HG03103 (cell line): ENCODE data around the gene DCBLD1.

Source experiments
- ATAC-seq: cut with Tn5 transposase; IDR thresholded peaks from one replicate; pipeline ENCODE4 v1.9.1; 2021; ENCODE audit warnings: low read depth; ENCODE audit not compliant: unreplicated experiment

The DCBLD1 gene

DNA sequence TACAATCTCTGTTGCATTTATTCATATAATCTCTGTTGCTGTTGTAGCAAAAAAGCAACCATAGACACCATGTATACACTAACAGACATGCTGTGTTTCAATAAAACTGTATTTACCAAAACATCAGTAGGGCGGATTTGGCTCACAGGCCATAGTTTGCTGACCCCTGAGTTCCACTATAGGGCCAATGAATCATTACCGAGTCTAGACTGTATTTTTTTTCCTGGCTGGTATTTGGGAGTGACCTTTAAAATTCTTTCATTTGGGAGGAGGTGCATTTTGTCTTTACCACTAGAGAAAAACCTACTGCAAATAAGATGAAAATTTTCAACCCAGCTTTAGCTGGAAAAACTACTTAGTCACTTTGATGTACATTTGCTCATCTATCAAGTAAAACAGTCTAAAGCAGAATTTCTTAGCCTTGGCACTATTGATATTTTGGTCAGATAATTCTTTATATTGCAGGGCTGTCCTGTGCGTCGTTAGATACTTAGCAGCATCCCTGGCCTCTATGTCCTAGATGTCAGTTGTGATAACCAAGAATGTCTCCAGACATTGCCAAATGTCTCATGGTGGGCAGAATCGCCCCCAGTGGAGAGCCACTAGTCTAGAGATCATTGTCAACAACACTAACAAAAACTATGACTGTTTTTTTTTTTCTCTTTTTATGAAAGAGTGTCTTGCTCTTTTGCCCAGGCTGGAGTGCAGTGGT, 39.5 kb downstream of the DCBLD1 start:
- no peak for ATAC-seq

DNA sequence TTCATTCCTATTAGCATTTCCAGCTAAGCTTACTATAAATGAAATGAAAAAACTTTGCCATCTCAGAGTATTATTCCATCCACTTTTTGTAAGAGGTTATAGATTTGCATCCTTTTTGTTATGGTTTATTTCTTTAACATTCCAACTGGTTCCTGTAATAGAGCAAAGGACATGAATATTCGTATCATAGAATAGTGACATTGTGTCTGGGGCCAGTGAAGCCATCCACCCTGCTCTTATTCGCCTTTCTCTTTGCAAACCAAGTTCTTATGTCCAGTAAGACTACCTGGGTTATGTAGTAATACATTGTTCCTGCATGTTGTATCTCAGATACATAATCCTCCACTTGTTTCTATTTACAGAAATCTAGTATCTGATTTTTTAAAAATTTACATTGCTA, 43.1 kb downstream of the DCBLD1 start:
- no peak for ATAC-seq

DNA sequence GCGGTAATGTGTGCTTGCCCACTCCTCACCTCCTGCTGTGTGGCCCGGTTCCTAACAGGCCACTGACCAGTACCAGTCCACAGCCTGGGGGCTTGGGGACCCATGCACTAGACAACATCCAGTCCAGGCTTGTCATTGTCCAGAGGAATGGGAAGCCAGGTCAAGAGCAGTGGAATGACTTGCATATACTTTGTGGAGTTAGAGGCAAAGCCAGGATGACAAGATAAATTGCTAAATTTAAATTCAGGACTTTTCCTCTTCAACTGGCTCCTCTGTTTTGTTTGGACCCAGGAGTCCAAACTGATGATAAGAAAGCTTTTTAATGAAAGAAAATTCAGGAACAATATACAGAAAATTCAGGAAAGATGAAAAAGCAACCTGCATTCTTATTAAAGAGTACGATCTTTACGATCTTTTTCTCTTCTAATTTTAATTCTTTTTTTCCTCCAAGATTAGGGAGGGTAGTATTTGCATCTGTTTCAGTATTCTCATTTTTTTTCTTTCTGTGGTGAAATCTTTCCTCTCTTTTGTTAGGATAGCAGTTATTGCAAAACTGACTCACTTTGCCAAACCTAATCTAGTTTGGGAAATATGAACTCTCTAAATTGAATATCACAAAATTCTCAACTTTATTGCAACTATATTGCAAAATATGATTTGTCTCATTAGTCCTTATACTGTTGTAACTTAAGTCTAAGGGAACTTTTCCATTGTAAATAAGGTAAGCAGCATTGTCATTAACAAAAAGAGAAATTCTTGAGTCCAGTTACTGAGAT, 48.2 kb downstream of the DCBLD1 start:
- ATAC-seq = no peak

DNA sequence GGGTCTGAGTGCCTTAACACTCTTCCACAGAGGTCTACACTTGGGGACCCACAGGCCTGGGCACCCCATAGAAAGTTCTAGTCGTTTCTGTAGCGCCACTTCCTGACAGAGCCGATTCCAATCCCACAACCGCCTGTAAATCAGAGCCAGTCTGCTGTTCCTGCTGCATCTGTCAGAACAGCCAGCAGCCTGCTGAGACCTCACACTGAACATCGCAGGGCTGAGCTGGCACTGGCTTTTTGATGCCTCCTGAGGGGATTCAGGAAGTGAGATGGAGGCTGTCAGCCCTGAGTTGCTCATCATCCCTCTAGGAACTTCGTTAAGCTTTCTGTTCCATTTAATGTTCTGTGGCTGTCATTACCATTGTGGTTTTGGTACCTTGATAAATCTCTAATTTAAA, 48.9 kb downstream of the DCBLD1 start:
- no peak for ATAC-seq

DNA sequence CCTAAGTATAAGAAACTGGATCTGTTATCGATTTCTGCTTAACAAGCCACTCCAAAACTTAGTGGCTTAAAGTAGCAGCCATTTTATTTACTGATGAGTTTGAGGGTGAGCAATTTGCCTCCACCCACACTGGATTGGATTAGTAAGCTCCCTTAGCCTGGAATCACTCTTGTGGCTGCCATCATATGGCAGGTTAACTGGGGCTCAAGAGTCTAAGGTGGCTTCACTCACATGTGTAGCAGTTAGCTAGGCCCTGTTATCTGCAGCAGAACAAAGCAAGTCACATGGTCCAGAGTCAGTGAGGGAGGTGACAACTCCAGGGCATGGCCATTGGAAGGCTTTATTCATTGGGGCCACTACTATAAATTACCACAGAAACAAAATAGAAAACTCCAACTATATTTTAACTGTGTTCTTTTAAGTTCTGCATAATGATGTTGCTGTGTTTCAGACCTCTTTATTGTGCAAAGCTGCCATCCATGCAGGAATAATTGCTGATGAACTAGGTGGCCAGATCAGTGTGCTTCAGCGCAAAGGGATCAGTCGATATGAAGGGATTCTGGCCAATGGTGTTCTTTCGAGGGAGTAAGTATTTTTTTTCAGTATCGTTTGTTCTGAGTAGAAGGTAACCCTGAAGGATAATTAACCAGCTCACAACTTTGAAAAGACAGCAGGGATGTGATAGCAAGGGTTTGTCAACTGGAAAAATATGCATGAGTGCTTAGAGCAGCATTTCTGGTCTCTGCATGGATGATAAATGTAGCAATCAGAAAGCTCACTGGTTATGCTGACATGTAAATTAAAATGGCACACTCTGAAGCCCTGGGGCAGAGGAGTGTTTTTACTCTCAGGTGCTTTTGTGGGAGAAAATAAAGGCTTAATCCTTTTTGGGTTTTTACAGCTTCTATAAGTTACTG, 49.6 kb downstream of the DCBLD1 start:
- ATAC-seq = no peak

DNA sequence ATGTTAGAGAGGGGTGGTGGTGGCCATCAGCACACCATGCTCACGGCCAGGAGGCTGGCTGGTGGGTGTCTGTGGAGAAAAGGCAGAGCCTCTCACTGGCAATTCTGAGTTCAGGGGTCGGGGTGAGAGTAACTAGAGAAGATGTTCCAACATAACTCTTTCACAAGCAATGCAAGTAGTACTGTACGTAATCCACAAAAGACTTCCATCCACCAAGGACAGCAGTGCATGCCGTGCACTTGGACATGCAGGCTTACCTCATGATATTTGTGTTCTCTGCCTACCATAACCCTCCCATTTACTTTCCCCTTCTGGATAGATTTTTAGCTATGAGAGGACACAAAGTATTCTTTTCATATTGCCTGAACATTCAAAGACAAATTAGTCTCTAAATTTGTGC, 51.3 kb downstream of the DCBLD1 start:
- no peak for ATAC-seq

DNA sequence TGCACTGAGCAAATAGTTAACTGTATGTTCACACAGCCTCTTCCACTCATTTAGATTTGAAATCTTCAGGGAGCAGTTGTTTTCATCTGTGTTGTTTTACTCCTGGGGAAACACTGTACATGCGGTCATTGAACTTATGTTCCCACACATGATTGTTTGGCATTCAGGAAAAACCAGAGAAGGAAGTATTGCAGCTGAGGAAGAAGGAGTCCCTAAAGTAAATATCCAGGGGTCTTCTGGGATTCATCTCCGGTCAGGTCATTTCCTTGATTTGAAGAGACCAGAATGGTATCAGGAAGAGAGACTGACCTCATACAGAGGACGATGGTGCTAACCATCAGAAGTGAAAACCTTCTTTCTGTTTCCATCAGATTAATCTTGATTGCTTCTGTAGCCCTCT, 52.5 kb downstream of the DCBLD1 start:
- no peak for ATAC-seq

DNA sequence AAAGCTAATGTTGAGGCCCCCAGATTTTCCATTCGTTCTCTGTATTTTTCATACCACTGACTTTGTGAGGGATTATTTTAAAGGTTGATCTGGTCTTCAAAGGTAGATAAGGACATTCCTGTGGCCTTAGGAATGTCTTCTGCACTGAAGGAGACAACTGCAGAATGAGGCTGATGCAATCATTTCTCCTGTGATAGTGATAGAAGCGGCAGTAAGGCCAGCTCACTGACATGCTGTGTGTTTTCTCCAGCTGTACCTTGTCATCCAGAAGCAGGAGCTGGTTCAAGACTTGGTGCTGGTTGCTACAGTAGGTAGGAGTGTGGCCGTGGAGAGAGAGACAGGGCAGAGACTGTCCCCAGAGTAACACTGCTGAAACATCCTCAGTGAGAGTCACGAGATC, 53.8 kb downstream of the DCBLD1 start:
- no peak for ATAC-seq

DNA sequence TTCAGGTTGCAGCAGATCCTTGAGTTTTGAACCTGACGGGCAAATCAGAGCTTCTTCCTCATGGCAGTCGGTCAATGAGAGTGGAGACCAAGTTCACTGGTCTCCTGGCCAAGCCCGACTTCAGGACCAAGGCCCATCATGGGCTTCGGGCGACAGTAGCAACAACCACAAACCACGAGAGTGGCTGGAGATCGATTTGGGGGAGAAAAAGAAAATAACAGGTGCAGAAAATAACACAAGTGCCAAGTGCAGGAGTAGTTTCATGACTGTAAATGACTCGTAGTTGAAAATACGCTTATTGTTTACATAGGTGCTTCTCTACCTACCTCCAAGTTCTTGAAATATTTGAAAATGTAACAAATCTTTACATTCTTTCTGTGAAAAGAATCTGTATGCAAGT, 56.1 kb downstream of the DCBLD1 start:
- no peak for ATAC-seq

DNA sequence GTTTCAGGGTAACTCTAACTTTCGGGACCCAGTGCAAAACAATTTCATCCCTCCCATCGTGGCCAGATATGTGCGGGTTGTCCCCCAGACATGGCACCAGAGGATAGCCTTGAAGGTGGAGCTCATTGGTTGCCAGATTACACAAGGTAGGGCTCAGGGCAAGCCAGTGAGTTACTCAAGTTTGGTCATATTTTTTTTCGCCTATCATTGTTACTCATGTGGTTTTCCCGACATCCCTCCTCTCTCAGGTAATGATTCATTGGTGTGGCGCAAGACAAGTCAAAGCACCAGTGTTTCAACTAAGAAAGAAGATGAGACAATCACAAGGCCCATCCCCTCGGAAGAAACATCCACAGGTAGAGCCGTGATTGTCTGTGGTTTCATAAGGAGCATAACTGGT, 58.2 kb downstream of the DCBLD1 start:
- no peak for ATAC-seq

DNA sequence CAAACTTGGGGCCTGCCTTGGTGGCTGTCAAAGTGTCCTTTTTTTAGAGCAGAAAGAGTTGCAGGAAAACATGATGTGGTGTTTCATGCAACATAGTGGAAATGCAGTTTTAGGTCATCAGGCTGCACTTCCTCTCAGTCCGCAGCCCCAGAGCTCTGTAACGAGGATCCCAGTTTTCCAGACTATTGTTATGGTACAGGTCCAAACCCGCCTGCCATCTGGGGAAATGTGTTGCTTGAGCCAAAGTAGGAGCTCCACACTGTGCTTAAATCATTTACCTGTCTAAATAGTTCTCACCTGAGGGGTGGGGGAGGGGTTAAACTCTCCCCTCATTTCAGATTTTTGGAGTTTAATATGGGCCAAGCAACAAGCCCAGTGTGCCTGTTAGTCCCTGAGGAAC, 60.0 kb downstream of the DCBLD1 start:
- ATAC-seq = no peak

DNA sequence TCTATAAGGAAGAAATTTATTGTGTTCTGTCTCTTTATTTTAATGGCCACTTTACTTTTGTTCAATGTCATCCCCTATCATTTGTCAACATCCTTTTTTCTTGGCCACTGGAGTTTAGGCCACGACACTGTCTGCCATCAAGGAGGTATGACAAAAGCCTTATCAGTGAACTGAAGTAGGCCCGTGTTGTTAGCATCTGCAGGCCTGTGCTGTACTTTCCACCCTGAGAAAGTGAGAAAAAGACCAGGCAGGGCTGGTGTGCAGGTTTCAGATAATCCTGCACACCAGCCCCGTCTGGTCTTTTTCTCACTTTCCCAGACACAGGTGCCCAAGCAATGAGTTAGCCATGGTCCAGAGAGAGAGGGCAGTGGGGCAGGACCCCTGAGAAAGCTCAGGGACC, 62.2 kb downstream of the DCBLD1 start:
- no peak for ATAC-seq

DNA sequence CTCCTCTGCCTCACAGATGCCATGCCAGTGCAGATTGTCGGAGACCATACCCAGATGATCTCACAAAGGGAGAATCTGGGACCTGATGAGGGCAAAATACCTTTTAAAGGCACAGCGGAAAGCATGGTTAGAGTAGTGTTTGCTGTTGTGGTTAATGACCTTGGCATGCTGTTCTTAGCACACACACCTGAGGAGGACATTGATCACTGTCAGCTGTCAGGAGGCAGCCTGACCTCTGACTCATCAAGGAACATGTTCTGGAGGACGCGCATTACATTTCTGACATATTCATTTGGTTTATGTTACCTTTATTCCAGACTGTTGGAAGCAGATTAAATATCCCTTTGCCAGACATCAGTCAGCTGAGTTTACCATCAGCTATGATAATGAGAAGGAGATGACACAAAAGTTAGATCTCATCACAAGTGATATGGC, 62.7 kb downstream of the DCBLD1 start:
- ATAC-seq = no peak

DNA sequence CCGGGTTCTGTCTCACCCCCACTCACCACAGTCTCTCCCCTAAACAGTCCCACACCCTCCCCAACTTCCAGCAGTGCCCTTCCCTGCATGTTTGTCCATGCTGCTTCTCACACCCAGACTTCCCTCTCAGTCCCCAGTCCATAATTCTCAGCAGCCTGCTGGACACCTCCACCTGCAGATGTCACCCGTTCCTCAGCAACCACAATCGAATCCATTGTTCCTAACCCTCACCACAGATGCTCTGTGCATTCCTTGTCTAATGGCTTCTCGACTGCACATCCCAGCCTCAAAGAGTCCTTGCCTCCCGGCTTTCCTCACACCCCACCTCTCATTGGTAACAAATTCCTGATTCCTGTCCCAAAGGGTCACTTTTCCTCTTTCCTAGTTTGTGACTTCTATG, 64.2 kb downstream of the DCBLD1 start:
- ATAC-seq = no peak

DNA sequence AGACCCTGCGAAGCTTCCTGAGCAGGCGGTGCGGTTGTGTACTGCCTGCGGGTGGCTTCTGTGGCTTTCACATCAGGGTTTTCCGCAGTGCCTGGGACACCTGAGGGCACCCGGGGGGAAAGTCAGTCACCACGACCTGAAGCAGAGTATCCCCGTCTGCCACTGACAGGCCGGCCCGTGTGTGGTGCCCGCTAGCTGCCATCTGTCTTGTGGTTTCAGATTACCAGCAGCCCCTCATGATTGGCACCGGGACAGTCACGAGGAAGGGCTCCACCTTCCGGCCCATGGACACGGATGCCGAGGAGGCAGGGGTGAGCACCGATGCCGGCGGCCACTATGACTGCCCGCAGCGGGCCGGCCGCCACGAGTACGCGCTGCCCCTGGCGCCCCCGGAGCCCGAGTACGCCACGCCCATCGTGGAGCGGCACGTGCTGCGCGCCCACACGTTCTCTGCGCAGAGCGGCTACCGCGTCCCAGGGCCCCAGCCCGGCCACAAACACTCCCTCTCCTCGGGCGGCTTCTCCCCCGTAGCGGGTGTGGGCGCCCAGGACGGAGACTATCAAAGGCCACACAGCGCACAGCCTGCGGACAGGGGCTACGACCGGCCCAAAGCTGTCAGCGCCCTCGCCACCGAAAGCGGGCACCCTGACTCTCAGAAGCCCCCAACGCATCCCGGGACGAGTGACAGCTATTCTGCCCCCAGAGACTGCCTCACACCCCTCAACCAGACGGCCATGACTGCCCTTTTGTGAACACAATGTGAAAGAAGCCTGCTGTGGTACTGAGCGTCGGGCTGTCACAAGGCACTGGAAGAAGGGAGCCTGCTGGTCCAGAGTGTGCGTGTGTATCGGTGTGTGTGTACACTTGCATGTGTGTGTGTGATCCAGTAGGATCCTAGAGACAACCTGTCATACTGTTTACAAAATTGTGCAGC, 65.5 kb downstream of the DCBLD1 start:
- ATAC-seq = peak; percentile 41

DNA sequence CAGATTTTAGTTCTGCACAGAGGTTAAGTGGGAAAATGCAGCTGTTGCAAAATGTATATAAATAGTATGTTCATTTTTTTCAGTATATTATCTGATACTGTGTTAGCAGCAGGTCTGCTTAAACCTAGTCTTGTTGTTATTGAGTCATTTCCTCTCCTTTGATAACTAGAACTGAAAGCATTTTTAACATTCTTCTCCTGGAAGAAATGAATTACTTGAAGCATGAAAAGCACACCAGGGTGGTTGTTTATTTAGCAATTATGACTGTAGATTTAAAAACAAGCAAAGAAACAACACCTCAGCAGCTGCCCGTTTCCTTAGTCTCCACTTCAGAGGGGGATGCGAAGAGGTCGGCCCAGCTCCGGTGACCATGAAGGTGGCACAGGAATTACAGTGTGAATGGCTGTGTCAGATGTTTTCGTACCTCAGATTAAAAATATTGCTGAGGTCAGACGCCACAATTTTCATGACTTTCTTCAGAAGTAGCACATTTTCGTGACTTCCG, 66.4 kb downstream of the DCBLD1 start:
- ATAC-seq = no peak

DNA sequence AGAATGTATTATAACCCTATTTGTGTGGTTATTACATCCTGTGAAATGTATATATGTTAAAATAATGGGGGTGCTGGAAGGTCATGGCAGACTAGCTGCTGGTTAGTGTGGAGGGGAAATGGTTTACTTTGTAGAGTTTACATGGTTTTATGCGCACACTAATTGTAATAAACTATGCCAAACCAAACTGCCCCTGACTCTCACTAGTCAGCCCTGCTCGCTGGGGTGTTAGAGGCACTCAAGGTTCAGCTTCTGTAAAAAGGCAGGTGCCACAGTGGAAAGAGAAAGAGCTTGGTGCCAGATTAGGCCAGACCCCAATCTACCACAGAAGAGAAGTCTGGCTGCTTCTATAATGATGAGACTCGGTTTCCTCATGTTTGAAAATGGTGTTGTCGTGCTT, 67.1 kb downstream of the DCBLD1 start:
- ATAC-seq = no peak

DNA sequence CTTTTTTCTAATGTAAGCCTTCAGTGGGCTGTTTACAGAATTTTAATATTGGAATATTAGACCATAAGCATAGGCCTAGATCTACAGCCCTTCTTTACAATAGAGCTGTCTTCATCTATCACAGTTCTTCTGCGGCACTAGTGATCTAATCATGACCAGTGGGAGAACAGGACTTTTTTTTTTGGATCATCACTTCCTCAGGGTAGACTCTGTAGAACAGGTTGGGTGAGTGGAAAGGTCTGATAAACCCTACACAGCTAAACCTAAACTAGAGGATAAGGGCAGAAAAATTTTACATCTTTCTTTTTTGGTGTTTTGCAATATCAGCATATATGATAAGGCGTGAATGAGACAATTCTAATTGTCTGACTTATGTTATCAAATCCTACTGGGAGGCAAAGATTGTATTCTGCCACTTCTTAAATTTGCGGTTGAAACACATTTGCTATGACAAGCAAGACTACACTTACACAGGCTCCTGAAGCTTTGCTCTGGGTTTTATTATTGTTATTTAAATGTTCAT, 67.7 kb downstream of the DCBLD1 start:
- ATAC-seq = no peak

DNA sequence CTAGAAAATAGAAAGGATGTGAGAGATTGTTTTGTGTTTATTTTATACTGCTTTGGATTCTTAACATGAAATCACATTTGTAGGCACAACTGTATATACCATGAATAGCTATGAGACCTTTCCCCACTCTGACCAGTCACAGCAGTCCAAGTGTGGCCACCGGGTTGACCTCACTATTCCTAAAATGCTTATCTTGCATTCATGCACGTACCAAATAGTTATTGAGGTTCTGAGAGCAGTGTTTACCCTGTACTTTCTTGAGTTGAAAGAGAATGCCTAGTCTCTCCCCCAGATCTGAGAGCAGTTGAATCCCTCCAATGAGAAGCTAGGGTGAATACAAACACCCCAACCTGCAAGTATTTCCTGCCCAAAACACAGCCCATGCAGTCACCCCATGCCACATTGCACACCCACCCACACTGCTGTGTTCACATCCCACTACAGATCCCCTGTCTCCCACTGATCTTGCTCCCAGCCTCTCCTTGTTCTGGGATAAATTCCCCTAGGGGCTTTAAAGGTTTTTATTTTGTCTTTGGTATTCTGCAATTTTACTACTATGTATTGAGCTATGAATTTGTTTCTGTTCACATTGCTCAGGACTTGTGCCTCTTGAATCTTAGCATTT, 68.3 kb downstream of the DCBLD1 start:
- ATAC-seq = no peak
